Measurements from ENCODE around the gene MAST4. TPM values are rescaled to one million over a fixed set of nuclear protein-coding genes. Genes with fewer than 3 reads are reported as not detected.

The MAST4 gene
- total RNA-seq, 1 donor from 2014 or later, result 17.2 TPM

GRCh38 chr5:66829826-66830225 lies 233.6 kb downstream of the MAST4 start:
- no peaks in the 10 kb centered on the region for H3K36me3 Mint-ChIP-seq (ENCODE audit: low read depth)
- no peak overlapping the region for H3K4me3 Mint-ChIP-seq
- H3K27ac Mint-ChIP-seq, result no peak overlapping the region
- CTCF ChIA-PET, result interaction anchor here (1.1 to 2.1 kb wide), 5 partner anchors 9 to 524 kb away, joined by 3 to 6 read pairs (median 3); no protein-coding TSS in a partner anchor
- no peak for DNase-seq
- peaks cover 31% of the 10 kb centered on the region for H3K27me3 Mint-ChIP-seq
- POLR2A ChIA-PET, result no interaction called here
- no peak for TF ChIP-seq CTCF (IDR thresholded peaks at IDR 0.05)
- no peaks in the 10 kb centered on the region for H3K9me3 Mint-ChIP-seq
- H3K4me1 Mint-ChIP-seq, result peaks cover 20% of the 10 kb centered on the region
- ATAC-seq (ENCODE audit: low read depth), result no peak
- intact Hi-C loops (cut with micrococcal nuclease), result loop anchor here (1.0 to 5.0 kb wide), 2 partner anchors 10 to 392 kb away; no protein-coding TSS in a partner anchor

- ATAC-seq (ENCODE audit: low read depth) (no peak), DNase-seq (no peak)
- H3K27ac Mint-ChIP-seq, result no peak overlapping the region
- peaks cover 34% of the 10 kb centered on the region for H3K27me3 Mint-ChIP-seq
- intact Hi-C loops (cut with micrococcal nuclease), result no loop called here
- no peak for TF ChIP-seq CTCF (IDR thresholded peaks at IDR 0.05)
- H3K36me3 Mint-ChIP-seq (ENCODE audit: low read depth), result no peaks in the 10 kb centered on the region
- POLR2A ChIA-PET, result no interaction called here
- H3K4me1 Mint-ChIP-seq, result peaks cover 20% of the 10 kb centered on the region
- CTCF ChIA-PET, result interaction anchor here (1.1 to 2.1 kb wide), 3 partner anchors 17 to 524 kb away, joined by 3 to 6 read pairs (median 5); no protein-coding TSS in a partner anchor
- no peak overlapping the region for H3K4me3 Mint-ChIP-seq
- no peaks in the 10 kb centered on the region for H3K9me3 Mint-ChIP-seq
Measured at GRCh38 chr5:66830636-66831035, 234.4 kb downstream of the MAST4 start.

GRCh38 chr5:66839636-66840185 lies 243.5 kb downstream of the MAST4 start:
- ATAC-seq (ENCODE audit: low read depth) (no peak), DNase-seq (no peak)
- H3K9me3 Mint-ChIP-seq, result peaks cover 1% of the 10 kb centered on the region
- CTCF ChIA-PET, result interaction anchor here (1.1 to 1.3 kb wide), 2 partner anchors 12 to 25 kb away, joined by 3 read pairs; no protein-coding TSS in a partner anchor
- H3K27me3 Mint-ChIP-seq, result peaks cover 12% of the 10 kb centered on the region
- POLR2A ChIA-PET, result interaction anchor here (0.7 to 1.6 kb wide), 2 partner anchors 11 to 12 kb away, joined by 3 to 6 read pairs; no protein-coding TSS in a partner anchor
- peaks cover 16% of the 10 kb centered on the region for H3K4me1 Mint-ChIP-seq
- no peak for TF ChIP-seq CTCF (IDR thresholded peaks at IDR 0.05)
- intact Hi-C loops (cut with micrococcal nuclease), result loop anchor here (1.0 to 5.0 kb wide), 4 partner anchors 10 to 368 kb away; no protein-coding TSS in a partner anchor
- H3K36me3 Mint-ChIP-seq (ENCODE audit: low read depth), result peaks cover 1% of the 10 kb centered on the region
- no peak overlapping the region for H3K4me3 Mint-ChIP-seq
- no peak overlapping the region for H3K27ac Mint-ChIP-seq

GRCh38 chr5:66840511-66841013 lies 244.4 kb downstream of the MAST4 start:
- peaks cover 2% of the 10 kb centered on the region for H3K9me3 Mint-ChIP-seq
- no peak overlapping the region for H3K27ac Mint-ChIP-seq
- ATAC-seq (ENCODE audit: low read depth) (peak; percentile 92), DNase-seq (no peak)
- POLR2A ChIA-PET, result interaction anchor here (1.6 kb wide), 1 partner anchor 12 kb away, joined by 6 read pairs; no protein-coding TSS in a partner anchor
- CTCF ChIA-PET, result interaction anchor here (1.1 to 1.3 kb wide), 3 partner anchors 13 to 50 kb away, joined by 3 read pairs; no protein-coding TSS in a partner anchor
- intact Hi-C loops (cut with micrococcal nuclease), result loop anchor here (1.0 to 5.0 kb wide), 4 partner anchors 11 to 367 kb away; no protein-coding TSS in a partner anchor
- peaks cover 16% of the 10 kb centered on the region for H3K4me1 Mint-ChIP-seq
- peaks cover 1% of the 10 kb centered on the region for H3K36me3 Mint-ChIP-seq (ENCODE audit: low read depth)
- H3K27me3 Mint-ChIP-seq, result peaks cover 8% of the 10 kb centered on the region
- no peak for TF ChIP-seq CTCF (IDR thresholded peaks at IDR 0.05)
- H3K4me3 Mint-ChIP-seq, result no peak overlapping the region

- peak; percentile 8 for ATAC-seq (ENCODE audit: low read depth)
- H3K27ac Mint-ChIP-seq, result peak overlapping the region; percentile 26
- intact Hi-C loops (cut with micrococcal nuclease), result loop anchor here (5.0 kb wide), 1 partner anchor 366 kb away; no protein-coding TSS in a partner anchor
Measured at GRCh38 chr5:66841264-66841663, 245.1 kb downstream of the MAST4 start.

More at GRCh38 chr5:66841264-66841663, 245.1 kb downstream of the MAST4 start:
- POLR2A ChIA-PET, result interaction anchor here (1.6 kb wide), 1 partner anchor 12 kb away, joined by 6 read pairs; no protein-coding TSS in a partner anchor
- H3K4me1 Mint-ChIP-seq, result peaks cover 16% of the 10 kb centered on the region
- peaks cover 1% of the 10 kb centered on the region for H3K36me3 Mint-ChIP-seq (ENCODE audit: low read depth)
- no peak for TF ChIP-seq CTCF (IDR thresholded peaks at IDR 0.05)
- H3K27me3 Mint-ChIP-seq, result peaks cover 5% of the 10 kb centered on the region
- DNase-seq, result no peak
- CTCF ChIA-PET, result interaction anchor here (1.3 kb wide), 1 partner anchor 49 kb away, joined by 3 read pairs; no protein-coding TSS in a partner anchor
- H3K9me3 Mint-ChIP-seq, result peaks cover 2% of the 10 kb centered on the region
- no peak overlapping the region for H3K4me3 Mint-ChIP-seq

Data from activated B cell treated with CpG ODN at 0.5 μM for 24 hours (primary cell).